ENCODE measurements around the gene PGAM5.
"Not testable (repeated sequence)": the region's sequence is repeated elsewhere in the genome, so short reads cannot be mapped to it uniquely, and the experiment has no call there.

GRCh38 chr12:132758825-132759224 lies 48.2 kb downstream of the PGAM5 start:
- not testable (repeated sequence) for TF ChIP-seq CTCF, POLR2A, POLR2AphosphoS5 (IDR thresholded peaks at IDR 0.05)
